ENCODE data around the gene MRAP.
"Not testable (repeated sequence)": the region's sequence is repeated elsewhere in the genome, so short reads cannot be mapped to it uniquely, and the experiment has no call there.

DNA sequence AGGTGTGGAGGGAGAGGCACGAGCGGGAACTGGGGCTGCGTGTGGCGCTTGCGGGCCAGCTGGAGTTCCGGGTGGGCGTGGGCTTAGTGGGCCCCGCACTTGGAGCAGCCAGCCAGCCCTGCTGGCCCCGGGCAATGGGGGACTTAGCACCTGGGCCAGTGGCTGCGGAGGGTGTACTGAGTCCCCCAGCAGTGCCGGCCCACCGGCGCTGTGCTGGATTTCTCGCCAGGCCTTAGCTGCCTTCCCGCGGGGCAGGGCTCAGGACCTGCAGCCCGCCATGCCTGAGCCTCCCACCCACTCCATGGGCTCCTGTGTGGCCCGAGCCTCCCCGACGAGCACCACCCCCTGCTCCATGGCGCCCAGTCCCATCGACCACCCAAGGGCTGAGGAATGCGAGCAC lies 33.3 kb upstream of the MRAP start:
- TF ChIP-seq, protein P1, sequence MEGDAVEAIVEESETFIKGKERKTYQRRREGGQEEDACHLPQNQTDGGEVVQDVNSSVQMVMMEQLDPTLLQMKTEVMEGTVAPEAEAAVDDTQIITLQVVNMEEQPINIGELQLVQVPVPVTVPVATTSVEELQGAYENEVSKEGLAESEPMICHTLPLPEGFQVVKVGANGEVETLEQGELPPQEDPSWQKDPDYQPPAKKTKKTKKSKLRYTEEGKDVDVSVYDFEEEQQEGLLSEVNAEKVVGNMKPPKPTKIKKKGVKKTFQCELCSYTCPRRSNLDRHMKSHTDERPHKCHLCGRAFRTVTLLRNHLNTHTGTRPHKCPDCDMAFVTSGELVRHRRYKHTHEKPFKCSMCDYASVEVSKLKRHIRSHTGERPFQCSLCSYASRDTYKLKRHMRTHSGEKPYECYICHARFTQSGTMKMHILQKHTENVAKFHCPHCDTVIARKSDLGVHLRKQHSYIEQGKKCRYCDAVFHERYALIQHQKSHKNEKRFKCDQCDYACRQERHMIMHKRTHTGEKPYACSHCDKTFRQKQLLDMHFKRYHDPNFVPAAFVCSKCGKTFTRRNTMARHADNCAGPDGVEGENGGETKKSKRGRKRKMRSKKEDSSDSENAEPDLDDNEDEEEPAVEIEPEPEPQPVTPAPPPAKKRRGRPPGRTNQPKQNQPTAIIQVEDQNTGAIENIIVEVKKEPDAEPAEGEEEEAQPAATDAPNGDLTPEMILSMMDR (IDR thresholded peaks at IDR 0.05; ENCODE audit: low read depth, low read length, poor library complexity, severe bottlenecking) = not testable (repeated sequence)
- not testable (repeated sequence) for TF ChIP-seq EZH2phosphoT487 (IDR thresholded peaks at IDR 0.05; ENCODE audit: borderline replicate concordance, low read length)
